ENCODE results near the gene MED27.

Gene MED27

GRCh38 chr9:132079391-132080091 lies at the start of gene MED27:
MED27 (minus strand) TSS chr9:132079867; CDS start chr9:132079844, 23 bp downstream.
- DNase-seq (ENCODE audit: extremely low read depth in 1 of 2, low read depth in 1 of 2): peak; percentile 78 to 92

GRCh38 chr9:132127888-132128534 lies 48.3 kb upstream of the MED27 start:
- DNase-seq (ENCODE audit: extremely low read depth in 1 of 2, low read depth in 1 of 2): no peak

- DNase-seq (ENCODE audit: extremely low read depth in 1 of 2, low read depth in 1 of 2): no peak
Measured at GRCh38 chr9:132126680-132127236, 47.1 kb upstream of the MED27 start.

- DNase-seq (ENCODE audit: extremely low read depth in 1 of 2, low read depth in 1 of 2): no peak
Measured at GRCh38 chr9:132125944-132126679, 46.4 kb upstream of the MED27 start.

- DNase-seq (ENCODE audit: extremely low read depth in 1 of 2, low read depth in 1 of 2): no peak
Measured at GRCh38 chr9:132125361-132125760, 45.7 kb upstream of the MED27 start.

- no peak for DNase-seq (ENCODE audit: extremely low read depth in 1 of 2, low read depth in 1 of 2)
Measured at GRCh38 chr9:132124800-132125199, 45.1 kb upstream of the MED27 start.

GRCh38 chr9:132121021-132121420 lies 41.4 kb upstream of the MED27 start:
- DNase-seq (ENCODE audit: extremely low read depth in 1 of 2, low read depth in 1 of 2): no peak

- no peak for DNase-seq (ENCODE audit: extremely low read depth in 1 of 2, low read depth in 1 of 2)
Measured at GRCh38 chr9:132117694-132118093, 38.0 kb upstream of the MED27 start.

- DNase-seq (ENCODE audit: extremely low read depth in 1 of 2, low read depth in 1 of 2): no peak
Measured at GRCh38 chr9:132116583-132116982, 36.9 kb upstream of the MED27 start.

- DNase-seq (ENCODE audit: extremely low read depth in 1 of 2, low read depth in 1 of 2): peak in 1 of 2 donors; percentile 18
Measured at GRCh38 chr9:132114102-132114707, 34.5 kb upstream of the MED27 start.

- DNase-seq (ENCODE audit: extremely low read depth in 1 of 2, low read depth in 1 of 2): no peak
Measured at GRCh38 chr9:132109291-132109690, 29.6 kb upstream of the MED27 start.

GRCh38 chr9:132108728-132109127 lies 29.1 kb upstream of the MED27 start:
- no peak for DNase-seq (ENCODE audit: extremely low read depth in 1 of 2, low read depth in 1 of 2)

- DNase-seq (ENCODE audit: extremely low read depth in 1 of 2, low read depth in 1 of 2): no peak
Measured at GRCh38 chr9:132099741-132100407, 20.2 kb upstream of the MED27 start.

GRCh38 chr9:132099167-132099566 lies 19.5 kb upstream of the MED27 start:
- DNase-seq (ENCODE audit: extremely low read depth in 1 of 2, low read depth in 1 of 2): no peak

GRCh38 chr9:132094314-132094791 lies 14.7 kb upstream of the MED27 start:
- no peak for DNase-seq (ENCODE audit: extremely low read depth in 1 of 2, low read depth in 1 of 2)

- DNase-seq (ENCODE audit: extremely low read depth in 1 of 2, low read depth in 1 of 2): no peak
Measured at GRCh38 chr9:132090771-132091170, 11.1 kb upstream of the MED27 start.

GRCh38 chr9:132087438-132088030 lies 7.9 kb upstream of the MED27 start:
- no peak for DNase-seq (ENCODE audit: extremely low read depth in 1 of 2, low read depth in 1 of 2)

- DNase-seq (ENCODE audit: extremely low read depth in 1 of 2, low read depth in 1 of 2): no peak
Measured at GRCh38 chr9:132082188-132082587, 2.5 kb upstream of the MED27 start.

- no peak for DNase-seq (ENCODE audit: extremely low read depth in 1 of 2, low read depth in 1 of 2)
Measured at GRCh38 chr9:132078699-132079356, 839 bp downstream of the MED27 start.

All from activated CD8-positive, alpha-beta memory T cell treated with anti-CD3 and anti-CD28 coated beads for 1 hour (primary cell).